GM21825 (cell line): ENCODE data around the gene SDK2.
"Not testable (repeated sequence)": the region's sequence is repeated elsewhere in the genome, so short reads cannot be mapped to it uniquely, and the experiment has no call there.

Experiments
- ATAC-seq: cut with Tn5 transposase; IDR thresholded peaks from one replicate; pipeline ENCODE4 v1.9.1; 2021; ENCODE audit warnings: mild to moderate bottlenecking, moderate library complexity; ENCODE audit not compliant: unreplicated experiment

SDK2 gene

DNA sequence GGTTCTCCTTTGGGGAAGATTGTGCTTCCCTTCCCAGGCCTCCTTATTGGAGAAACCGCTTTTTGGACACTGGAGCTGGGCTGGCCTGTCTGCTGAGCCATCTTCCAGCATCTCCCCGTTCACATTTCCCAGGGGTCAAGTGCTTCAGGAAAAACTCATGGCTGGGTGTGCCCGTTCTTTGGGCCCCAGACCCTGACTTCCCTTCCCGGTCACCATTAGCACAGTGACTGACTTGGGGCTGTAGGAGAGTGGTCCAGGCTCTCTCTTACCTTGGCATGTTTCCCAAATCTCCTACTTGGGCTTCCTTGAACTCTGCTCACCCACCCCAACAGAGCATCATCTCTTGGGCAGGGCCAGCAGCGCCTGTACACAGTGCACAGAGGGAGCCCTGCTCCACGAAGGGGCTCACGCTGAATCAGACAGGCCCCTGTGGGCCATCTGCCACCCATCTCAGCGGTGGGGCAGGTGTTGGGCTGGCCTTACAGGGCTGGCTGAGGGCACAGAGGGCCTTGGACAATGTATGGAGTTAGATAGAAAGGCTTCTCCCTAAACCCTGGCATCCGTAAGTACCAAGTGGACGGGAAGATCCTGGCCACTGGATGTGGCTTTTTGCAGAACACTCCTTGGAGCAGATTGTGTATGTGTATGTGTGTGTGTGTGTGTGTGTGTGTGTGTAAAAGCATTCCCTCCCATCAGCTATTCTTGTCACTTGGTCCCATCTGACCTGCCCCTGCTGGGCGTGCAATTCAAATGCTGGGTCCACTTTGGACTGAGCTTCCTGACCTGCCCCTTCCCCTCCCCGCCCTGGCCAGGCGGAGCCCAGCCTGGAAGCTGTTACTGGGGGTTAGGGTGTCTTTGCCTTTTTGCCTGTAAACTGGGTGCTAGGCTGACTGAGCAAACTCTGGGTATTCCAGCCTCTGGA lies 307.6 kb downstream of the SDK2 start:
- no peak for ATAC-seq

GRCh38 chr17:73335591-73336407 lies 308.4 kb downstream of the SDK2 start:
- no peak for ATAC-seq

DNA sequence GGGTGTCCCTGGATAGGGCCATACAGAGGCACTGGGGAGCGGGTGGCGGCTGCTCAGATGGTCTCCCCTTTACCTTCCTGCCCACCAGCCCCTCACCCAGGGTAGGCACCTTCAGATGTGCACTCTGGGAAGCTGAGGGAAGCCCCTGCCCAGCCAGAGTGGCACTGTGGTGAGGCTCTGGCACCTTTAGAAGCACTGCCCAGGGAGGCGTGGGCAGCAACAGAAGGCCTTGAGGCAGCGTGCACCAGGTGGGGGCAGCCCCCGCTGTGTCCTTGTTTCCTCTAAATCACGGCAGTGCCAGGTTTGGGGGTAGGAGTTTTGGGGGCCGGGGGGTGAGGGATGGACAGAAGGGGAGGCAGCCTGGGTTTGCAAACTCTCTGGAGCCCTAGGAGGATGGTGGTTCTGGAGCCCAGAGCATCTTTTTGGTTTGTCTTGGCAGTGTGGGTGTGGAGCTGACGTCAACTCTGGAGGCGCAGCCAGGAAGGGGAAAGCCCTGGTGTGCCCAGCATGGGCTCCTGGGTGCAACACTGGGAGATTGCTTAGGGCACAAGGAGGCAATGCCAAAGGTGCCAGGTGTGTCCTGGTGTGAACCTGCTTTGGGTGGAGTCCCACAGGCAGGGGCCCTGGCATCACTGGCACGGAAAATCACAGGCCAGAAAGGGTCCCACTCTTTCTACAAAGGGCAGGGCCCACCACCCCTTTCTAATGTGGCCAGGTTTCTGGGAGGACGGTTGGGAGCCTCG lies 309.3 kb downstream of the SDK2 start:
- no peak for ATAC-seq

GRCh38 chr17:73333445-73333844 lies 310.8 kb downstream of the SDK2 start:
- ATAC-seq = not testable (repeated sequence)

DNA sequence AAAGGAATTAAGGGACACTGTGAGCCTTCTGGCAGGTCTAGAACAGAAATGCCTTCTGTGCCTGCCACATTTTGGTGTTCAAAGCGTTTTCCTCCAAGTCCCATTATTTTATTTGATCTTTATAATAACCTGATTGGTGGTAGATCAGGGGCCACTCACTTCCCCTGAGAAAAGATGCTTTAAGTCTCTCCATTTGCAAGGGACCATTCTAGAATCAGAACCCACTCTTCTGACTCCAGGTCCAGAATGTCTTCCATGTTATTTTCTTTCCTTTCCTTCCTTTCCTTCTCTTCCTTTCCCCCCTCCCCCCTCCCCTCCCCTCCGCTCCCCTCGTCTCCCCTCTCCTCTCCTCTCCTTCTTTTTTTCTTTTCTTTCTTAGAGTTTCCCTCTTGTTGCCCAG lies 313.2 kb downstream of the SDK2 start:
- ATAC-seq = no peak

DNA sequence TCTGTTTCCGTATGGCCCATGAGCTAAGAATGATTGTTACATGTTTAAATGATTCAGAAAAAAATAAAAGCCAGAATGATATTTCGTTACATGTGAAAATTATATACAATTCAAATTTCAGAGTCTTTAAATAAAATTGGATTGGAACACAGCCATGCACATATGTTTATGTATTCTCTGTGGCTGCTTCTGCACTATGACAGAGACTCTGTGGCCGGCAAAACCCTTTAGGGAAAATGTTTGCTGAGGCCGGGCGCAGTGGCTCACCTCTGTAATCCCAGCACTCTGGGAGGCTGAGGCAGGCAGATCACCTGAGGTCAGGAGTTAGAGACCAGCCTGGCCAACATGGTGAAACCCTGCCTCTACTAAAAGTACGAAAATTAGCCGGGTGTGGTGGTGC lies 316.6 kb downstream of the SDK2 start:
- ATAC-seq = no peak

GRCh38 chr17:73325527-73325842 lies 318.8 kb downstream of the SDK2 start:
- no peak for ATAC-seq

- no peak for ATAC-seq
These were observed 319.3 kb downstream of the SDK2 start for GRCh38 chr17:73324711-73325526.

DNA sequence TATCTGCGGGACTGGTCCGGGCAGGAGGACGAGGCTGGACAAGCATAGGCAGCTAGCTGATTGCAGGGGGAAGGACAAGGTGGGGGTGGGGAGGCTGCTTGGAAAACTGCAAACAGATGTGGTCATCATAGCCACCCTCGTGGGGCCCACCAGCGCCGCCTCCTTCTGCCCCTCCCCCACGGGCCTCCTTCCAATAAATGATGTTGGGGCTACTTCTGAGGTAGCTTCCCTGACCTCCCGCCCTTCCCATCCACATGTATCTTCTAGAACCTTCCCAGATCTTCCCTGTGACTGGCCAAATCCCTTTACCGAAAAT lies 320.1 kb downstream of the SDK2 start:
- ATAC-seq = no peak

DNA sequence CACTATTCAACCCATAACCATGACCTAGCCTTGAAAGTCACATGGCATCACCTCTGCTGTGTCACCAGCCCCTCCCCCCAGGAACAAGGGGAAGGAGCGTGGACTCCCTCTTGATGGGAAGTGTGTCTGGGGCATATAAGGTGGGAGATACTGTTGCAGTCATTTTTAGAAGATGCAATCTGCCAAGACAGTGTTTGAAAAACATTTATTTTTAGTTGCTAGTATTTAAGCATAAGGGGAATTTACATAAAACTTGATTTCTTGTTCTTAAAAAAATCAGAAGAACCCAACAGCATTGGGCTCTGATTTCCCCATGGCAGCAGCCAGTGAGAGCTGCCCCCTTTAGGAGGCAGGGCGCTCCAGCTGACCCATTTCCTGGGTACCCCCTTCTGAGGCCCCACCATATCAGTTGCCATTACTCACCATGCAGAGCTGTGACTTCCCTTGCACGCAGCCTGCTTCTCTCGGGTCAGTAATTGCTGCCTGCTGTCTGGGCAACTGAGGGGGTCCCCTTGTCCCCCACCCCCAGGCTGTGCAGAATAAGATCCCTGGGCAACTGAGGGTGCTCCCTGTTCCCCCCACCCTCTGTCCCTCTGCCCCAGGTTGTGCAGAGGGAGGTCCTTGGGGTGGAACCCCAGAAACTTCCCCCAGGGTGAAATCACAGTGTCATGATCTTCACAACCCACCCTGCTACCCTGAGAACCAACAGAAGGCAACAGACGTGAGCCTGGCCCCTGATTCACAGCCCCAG lies 320.7 kb downstream of the SDK2 start:
- no peak for ATAC-seq

DNA sequence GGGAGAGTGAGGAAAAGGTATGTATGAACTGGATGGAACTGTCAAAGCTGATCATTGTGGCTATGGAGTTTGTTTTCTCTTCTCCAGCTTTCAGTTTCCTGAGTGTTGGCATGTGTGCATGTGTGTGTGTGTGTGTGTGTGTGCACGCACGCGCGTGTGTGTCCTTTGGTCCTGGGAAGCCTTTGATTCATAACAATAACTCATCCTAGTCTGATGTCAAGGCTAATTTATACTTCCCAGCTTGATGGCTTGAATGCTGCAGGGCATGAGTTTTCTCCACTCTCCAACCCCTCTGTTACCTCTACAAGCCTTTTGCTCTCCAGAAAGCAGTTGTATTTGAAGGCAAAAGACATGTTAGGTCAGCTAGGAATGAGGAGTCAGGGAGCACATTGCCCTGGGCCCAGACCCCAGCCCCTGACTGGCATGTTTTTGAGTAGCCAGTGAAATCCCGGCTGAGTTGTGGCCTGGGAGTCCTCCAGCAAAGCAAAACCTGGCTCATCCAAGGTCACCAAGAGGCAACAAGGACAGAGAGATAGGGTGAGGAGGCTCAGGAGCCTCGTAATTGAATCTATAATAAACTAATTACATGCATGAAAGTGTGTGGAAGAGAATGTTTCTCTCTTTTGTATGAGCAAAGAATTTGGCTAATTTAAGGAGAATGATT lies 323.5 kb downstream of the SDK2 start:
- ATAC-seq = no peak

DNA sequence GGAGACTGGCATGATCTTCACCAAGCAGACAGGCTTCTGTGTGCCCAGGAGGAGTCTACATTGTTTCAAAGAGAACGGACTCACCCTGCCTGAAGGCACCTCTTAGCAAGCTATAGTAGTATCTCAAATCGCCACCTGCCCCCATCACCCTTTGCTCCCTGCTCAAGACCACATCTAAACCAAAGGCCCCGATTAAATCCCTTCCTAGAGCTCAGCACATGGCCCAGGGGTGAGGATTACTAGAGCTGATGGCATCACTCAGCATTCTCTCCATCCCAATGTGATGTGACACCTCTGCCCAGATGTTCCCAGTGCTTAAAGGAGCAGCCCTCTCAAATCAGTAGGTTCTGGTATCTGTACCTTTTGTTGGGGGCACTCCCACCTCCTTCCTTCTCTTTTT lies 324.5 kb downstream of the SDK2 start:
- ATAC-seq = no peak

- ATAC-seq = no peak
These were observed 325.4 kb downstream of the SDK2 start for GRCh38 chr17:73318836-73319235.

GRCh38 chr17:73318427-73318813 lies 325.8 kb downstream of the SDK2 start:
- no peak for ATAC-seq

DNA sequence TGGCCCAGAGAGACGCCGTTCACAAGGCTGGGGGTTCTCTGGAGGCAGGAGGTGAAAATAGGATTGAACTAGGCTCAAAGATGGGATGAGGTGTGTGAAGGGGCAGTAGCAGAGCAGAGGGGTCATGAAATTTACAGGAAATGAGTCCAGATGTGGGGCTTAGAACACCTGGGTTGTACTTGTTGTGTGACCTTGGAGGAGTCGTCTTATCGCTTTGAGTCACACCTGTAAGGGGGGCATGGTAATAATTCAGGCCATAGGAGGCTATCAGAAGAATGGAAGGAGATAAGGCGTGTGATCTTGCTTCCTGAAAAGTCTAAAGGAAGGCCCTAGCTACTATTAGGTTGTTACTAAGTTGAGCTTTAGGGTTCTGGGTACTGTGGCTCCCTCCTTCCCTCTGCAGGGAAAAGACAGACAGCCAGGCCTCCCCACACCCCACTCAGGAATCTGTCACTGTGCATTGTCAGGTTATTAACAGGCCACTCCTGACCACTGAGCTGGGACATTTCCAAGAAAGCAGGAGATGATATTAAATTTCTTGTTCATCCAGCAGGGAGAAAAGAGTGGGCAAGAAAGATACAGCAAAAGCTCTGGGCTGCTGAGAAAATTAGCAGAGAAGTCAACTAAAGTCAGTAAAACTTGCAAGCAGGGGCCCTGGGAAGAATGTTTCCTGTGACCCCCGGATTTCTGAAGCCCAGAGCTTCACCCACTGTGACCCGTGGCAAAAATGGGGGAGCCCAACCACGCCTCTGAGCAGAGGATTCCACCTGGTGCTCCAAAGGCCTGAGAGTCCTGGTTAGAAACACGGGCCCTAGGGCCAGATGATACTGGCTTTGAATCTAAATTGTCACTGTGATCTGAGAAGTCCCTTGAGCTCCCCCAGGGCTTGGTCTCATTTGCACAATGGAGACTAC lies 326.5 kb downstream of the SDK2 start:
- ATAC-seq = no peak

DNA sequence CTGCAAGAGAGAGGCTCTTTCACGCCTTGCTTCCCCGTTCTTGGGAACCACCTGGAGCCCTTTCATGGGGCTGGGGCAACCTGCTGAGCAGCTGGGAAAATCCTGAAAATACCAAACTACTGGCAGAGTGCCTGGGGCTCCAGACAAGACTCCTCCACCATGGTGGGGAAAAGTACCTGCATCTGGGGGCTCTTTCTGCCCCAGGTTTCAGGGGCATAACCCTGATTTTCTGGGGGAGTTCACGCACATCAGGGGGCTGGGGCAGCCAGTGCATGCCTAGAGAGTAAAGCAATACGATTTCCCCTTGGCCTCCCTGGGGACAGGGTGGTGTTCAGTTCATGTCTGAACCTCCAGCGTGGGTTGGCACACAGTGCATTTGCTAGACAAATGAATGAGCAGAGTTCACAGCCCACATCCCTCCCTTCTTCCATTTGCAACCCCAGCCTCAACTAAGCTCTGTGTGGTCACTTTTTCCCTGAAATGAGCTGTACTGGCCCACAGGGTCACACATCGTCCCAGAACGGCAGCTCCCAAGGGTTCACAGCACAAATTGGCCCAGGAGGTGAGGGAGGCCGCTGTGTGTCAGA lies 327.2 kb downstream of the SDK2 start:
- ATAC-seq = peak; percentile 57

GRCh38 chr17:73315471-73315870 lies 328.8 kb downstream of the SDK2 start:
- no peak for ATAC-seq

DNA sequence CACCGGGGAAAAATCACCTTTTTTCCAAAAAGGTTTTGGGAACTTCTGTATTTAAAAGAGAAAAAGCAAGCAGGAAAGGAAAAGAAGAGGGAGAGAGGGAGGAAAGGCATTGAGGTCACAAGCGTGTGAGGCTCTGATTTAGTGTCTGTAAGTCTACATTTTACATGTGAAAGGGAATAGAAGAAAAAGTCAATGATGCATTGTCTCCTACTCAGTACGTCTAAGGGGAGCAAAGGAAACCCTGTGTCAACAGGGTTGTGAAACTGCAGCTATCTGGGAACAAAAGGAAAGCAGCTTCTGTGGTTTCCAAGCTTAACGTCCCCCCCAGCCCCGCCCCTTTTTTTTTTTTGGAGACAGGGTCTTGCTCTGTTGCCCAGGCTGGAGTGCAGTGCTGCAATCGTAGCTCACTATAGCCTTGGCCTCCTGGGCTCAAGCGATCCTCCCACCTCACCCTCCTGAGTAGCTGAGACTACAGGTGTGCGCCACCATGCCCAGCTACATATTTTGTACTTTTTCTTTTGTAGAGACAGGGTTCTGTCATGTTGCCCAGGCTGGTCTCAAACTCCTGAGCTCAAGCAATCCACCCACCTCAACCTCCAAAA lies 330.6 kb downstream of the SDK2 start:
- ATAC-seq = no peak
